ENCODE data around the gene SPATA20.

SPATA20 gene

GRCh38 chr17:50605429-50605828 lies 58.5 kb downstream of the SPATA20 start:
- no peak for DNase-seq
